SHP77 treated with DMSO at 0.1 percent for 48 hours (cell line): ENCODE results near the gene NYNRIN.
"Not testable (repeated sequence)": the region's sequence is repeated elsewhere in the genome, so short reads cannot be mapped to it uniquely, and the experiment has no call there.

Source experiments
- DNase-seq: peaks from one replicate; lab custom pipeline; 2025; lab: John Stamatoyannopoulos, UW

The NYNRIN gene

DNA sequence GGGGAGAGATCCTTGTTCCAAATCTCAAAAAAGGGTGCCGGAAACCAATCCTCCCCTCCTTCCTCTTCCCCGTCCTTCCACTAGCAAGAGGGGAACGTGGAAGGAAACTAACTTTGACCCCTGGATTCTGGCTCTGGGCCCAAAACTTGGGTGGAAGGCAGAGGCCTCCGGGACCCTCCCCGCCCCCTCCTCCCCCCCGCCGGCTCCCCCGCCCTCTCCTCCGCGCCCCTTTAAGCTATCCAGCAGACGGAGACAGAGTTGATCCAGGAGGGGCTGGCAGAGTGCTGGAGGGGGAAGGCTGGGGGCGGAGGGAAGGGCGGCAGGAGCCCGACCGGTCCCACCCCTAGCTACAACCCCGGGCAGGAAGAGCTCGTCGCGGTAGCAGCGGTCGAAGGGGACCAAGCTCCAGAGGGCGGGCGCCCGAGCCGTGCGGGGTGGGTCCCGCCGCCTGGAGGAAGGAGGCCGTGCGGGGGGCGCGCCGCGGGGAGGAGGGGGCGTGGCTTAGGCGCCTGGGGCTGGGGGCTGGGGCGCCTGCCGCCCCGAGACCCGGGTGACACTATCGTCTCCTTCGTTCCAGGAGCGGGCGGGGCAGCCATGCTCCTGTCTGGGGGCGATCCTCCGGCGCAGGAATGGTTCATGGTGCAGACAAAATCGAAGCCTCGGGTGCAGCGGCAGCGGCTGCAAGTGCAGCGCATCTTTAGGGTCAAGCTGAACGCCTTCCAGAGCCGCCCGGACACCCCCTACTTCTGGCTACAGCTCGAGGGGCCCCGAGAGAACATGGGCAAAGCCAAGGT lies at the start of gene NYNRIN:
Gene NYNRIN, plus strand, starts transcription at position 351 of the 794 bp plus-strand sequence. Its CDS starts 244 bp downstream, at position 595.
- no peak for DNase-seq

DNA sequence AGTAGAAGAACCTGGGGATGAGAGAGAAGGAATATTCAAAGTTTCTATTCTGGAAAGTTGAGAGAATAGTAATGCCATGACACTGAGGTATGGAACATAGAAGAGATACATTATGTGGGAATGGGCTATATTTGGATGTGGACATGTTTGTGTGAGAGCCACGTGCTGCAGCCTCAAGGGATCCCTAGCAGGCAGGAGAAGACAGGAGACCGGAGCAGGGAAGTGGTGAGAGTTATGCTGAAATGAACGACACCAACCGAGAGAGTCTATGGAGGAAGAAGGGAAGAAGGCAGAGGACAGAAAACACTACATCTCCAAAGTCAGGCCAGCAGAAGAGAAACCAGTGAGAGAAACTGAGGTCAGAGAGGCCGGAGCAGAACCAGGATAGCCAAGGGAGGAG lies 49.1 kb upstream of the NYNRIN start:
- DNase-seq = no peak

DNA sequence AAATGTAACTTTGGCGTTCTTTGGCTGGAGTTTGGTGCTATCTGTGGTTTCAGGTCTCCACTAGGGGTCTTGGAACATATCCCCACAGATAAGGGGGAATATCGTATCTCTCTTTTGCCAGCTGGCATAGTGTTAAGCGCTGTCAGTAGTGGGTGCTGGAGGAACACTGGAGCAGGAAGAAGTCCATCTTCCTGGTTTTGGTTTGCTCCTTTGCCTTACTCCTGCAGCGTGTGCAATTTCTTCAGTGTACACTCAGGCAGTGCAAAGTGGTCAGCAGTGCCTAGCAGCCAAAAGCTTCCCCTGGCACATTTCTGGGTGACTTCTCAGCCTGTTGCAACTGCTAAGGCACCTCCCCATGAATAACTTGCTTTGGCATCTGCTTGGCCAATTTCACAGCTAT lies 47.3 kb upstream of the NYNRIN start:
- no peak for DNase-seq

DNA sequence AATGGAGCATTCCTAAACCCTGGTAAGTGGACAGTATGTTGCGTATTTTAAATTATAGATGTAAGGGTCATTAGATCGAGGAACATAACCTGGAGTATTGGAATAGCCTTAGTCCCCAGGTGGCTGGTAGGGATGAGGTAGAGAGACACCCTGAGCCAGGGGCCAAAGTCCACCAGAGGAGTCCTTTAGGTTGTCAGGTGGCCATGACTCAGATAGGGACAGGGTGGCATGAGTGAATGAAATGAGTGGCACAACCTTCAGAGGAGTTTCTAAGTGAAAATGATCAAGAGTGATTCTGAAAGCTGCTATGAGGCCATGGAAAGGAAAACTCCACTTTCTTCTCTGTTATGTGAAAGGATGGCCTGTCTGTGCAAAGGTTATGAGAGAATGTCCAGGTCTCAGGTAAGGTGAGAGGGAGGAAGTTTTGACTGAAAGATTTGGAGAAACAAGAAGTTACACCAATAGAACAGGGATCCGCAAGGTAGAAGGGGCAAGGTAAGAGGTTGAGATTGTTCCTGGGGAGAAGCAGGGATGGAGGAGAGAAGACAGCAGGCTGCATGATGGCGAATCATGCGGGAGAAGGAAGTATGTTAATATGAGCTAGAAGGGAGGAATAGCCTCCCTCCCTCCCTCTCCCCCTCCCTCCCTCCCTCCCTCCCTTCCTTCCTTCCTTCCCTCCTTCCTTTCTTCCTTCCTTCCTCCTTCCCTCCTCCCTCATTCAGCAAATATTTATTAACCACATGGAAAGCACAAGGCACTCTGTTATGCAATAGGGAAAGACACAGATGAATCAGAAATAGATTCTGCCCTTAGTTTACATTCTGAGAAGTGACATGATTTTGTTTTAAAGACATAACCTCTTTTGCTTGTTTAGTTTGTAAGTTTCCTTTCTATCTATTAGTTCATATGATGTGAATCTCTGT lies 45.0 kb upstream of the NYNRIN start:
- no peak for DNase-seq

DNA sequence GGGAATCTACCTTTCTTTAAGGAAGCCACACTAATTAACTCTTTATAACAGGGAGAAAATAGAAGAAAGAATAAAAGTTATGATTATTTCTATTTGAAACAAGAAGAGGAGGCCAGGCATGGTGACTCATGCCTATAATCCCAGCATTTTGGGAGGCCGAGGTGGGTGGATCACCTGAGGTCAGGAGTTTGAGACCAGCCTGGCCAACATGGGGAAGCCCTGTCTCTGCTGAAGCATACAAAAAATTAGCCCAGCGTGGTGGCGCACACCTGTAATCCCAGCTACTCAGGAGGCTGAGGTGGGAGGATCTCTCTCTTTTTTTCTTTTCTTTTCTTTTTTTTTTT lies 44.3 kb upstream of the NYNRIN start:
- DNase-seq = not testable (repeated sequence)

DNA sequence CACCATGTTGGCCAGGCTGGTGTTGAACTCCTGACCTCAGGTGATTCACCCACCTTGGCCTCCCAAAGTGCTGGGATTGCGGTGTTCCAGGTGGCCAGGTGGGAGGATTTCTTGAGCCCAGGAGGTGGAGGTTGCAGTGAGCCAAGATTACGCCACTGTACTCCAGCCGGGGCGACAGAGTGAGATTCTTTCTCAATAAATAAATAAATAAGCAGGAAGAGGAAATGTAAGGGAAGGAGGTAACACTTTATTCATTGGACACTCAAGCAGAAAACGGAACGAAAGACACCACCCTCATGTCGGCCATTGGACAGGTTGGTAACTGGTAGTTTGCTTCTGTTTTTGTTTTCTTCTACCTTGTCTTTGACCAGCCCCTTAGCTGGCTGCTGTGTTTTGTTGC lies 43.8 kb upstream of the NYNRIN start:
- DNase-seq = no peak

DNA sequence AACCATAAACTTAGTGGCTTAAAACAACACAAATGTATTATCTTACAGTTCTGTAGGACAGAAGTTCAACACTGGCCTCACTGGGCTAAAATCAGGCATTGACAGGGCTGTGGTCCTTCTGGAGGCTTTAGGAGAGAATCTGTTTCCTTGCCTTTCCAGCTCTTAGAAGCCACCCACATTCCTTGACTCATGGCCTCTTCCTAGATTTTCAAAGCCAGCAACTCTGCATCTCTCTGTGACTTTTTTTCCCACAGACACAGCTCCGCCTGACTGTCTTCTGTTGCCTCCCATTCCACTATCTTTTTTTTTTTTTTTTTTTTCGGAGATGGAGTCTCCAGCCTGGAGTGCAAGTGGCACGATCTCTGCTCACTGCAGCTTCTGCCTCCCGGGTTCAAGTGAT lies 42.6 kb upstream of the NYNRIN start:
- DNase-seq = no peak

DNA sequence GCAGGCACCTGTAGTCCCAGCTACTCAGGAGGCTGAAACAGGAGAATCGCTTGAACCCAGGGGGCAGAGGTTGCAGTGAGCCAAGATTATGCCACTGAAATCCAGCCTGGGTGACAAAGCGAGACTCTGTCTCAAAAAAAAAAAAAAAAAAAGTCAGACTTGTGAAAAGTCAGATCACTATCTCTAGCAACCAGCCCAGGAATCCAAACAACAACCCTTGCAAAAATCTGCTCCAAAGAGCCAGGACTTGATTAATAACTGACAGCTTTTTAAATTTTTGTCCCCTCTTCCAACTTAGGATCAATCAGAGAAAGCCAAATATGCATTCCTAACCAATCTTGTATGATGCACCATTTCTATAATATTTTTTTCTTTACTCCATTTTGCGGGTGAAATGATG lies 38.5 kb upstream of the NYNRIN start:
- DNase-seq = no peak

DNA sequence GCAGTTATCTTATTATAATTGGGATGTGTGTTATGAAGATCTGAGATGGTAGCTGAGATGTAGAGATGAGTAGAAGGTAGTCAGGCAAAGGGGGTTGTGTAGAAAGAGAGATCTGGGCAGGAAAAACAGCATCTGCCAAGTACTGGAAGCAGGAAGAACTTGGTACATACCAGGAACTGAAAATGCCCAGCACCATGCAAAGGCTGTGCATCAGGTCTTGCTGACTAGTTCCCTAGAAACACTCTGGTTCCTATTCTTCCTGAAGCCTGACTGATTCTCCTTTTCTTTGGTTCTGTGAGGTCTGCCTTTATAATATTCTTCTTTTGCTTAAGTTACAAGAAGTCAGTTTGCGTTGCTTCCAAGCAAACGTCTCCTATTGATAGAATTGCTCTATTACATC lies 37.5 kb upstream of the NYNRIN start:
- DNase-seq = no peak

DNA sequence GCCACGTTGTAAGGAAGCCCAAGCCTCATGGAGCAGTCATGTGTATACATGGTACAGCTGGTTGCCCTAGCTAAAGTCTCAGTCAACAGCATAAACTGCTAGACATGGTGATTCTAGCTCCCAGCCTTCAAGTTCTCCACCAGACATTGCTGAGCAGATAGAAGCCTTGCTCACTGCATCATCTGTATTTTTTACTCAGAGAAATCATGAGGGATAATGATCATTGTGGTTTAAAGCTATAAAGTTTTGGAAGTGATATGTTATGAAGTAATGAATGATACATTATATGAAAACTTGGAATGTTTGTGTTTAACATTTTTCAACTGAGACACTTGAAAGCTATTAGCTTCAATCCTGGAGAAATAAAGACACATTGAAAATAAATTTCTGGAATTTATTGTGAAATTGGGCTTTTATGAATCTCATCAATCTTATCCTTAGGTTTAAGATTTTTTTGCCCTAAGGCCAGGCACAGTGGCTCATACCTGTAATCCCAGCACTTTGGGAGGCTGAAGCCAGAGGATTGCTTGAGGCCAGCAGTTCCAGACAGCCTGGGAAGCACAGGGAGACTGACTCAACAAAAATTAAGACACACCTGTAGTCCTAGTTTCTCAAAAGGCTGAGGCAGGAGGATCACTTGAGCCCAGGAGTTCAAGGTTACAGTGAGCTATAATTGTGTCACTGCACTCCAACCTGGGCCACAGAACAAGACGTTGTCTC lies 36.4 kb upstream of the NYNRIN start:
- DNase-seq = no peak

DNA sequence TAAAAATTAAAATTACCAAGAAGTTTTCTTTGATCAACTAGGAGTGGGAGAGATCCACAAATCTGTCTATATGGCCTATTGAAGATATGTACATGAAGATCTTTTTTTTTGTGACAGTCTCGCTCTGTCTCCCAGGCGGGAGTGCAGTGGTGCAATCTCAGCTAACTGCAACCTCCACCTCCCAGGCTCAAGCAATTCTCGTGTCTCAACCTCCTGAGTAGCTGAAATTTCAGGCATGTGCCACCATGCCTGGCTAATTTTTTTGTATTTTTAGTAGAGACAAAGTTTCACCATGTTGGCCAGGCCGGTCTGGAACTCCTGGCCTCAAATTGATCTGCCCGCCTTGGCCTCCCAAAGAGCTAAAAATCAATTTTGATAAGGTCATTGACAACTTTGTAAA lies 35.4 kb upstream of the NYNRIN start:
- no peak for DNase-seq

DNA sequence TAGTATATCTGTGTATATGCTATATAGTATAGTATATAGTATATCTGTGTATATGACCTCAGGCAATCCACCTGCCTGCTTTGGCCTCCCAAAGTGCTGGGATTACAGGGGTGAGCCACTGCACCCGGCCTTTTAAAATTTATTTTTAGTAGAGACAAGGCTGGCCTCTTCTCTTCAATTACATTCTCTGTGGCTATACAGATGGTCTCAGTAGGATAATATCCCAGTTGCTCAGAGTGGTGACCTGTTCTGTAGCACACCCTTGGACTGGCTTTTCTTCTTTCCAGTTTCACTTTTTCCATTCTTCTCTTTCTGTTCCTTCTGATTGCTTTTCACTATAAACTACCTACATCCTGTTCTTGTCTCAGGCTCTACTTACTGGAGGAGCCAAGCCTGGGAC lies 34.0 kb upstream of the NYNRIN start:
- no peak for DNase-seq

DNA sequence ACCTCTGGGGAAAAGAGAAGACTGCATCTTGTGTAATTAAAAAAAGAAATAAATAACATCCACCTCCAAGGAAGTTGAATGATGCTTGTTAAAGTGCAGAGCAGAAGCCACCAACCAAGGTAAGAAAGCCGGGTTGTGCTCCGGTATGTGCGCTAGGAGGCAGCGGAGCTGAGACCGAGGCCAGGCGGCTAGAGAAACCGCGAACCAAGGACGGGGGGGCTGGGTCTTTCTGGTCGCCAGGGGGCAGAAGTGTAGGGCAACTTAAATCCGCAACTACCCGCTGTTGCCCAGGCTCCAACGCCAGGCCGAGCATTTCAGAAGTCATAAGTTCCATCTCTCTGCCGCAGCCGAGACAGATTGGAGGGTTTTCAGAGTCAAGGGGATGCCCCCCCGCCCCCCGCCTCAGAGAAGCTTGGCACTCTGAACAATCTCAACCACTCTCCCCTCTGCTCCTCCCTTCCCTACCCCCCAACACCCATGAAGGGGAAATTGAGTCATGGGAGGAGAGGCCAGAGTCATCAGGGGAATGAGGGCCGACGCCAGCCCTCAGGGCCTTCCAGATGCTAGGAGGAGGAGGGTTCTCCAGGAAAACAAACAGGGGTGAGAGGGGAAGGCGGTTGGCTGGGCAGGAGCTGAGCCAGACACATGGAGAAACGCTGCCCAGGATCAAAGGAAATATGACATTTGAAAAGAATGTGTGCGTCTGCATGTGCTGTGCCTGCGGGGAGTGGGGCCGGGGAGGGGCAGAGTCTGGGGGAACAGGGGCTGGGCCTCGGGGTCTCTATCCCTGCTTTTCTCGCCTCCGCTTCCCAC lies 33.0 kb upstream of the NYNRIN start:
- DNase-seq = peak; percentile 75

DNA sequence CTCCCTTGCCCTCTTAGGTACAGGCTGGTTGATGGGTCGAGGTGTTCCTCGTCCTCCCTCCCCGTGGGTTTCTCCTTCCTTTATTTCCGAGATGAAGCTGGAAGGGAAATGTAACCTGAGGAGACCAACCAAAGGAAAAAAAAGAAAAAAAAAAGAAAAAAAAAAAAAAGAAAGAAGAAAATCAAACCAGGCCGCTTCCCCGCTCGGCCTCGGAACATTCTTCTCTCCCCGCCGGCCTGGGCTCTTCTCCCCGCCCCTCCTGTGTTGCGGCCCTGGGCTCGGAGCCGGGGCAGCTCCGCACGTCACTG lies 32.4 kb upstream of the NYNRIN start:
- DNase-seq = no peak

DNA sequence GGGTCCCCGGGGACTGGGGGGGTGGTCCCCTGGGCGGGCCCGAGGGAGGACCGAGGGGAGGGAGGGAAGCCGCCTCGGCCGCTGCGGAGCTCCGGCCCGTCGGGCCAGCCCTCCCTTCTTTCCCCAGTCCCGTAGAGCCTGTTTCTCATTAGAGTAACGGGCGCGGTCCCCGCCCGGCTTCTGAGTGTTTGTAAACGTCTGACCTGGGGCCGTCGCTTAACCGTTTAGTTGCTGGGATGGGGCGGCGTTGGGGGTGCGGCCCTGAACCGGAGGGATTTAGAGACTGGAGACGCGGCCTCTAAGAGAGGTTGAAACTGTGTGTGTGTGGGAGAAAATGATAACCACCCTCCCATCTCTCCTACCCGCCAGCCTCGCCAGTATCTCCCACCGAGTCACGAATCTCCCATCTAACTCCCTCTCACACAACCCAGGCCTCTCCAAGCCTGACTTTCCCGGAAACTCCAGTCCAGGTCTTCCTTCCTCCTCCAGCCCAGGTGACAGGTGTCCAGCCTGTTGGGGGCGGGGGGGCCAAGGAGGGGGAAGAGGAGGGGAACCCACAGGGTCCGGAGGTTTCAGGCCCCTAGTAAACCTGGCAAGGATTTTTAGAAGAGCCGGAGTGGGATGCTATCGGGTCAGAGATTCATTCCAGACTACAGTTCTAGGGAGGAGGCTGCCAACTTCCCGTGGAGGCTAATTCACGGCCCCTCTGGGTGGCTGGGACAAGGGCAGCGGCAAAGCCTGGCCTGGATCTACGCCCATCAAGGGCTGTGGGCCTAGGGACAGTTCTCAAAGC lies 31.9 kb upstream of the NYNRIN start:
- DNase-seq = peak; percentile 98

DNA sequence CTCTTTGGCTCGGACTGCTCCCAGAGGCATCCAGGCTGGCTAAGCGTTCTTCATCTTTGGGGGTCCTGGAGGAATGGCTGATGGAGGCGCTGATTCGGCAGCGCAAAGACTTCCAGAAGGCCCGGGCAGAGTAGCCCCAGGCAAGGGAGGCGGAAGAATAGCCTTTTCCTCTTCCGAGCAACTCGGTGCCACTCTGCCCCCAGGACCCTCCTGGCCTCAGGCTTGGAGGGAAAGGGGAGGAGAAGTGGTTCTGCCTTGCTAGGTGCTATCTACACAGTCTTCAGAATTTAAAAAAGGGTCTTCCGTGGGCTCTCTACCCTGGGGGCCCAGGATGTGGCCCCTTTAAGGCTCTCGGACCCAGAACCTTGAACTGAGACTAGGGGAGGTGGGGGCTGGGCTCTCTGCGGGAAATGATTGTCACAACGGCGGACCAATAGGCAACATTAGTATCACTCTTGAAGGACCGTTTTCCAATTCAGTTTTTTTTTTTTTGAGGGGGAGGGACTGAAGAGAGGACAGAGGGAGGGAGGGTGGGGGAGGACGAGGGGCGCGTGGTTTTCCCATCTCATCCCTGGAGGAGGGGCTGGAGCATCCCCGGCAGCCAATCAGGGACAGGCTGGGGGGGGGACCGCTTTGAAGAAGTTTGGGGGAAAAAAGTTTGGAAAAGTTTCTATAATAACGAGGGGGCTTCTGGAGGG lies 31.1 kb upstream of the NYNRIN start, which contains the start of gene NFATC4:
Gene NFATC4, plus strand, starts transcription at position 671 of the 698 bp plus-strand sequence. CDS start 157 bp downstream, outside the sequence.
- peak; percentile 94 for DNase-seq

DNA sequence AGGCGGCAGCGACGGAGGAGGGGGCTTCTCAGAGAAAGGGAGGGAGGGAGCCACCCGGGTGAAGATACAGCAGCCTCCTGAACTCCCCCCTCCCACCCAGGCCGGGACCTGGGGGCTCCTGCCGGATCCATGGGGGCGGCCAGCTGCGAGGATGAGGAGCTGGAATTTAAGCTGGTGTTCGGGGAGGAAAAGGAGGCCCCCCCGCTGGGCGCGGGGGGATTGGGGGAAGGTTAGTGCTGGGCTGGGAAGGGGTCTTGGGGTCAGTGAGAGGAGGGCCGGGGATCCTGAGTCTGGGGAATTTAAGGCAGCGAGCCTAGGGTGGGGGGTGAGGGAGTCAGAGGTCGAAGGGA lies 30.6 kb upstream of the NYNRIN start:
- DNase-seq = no peak

DNA sequence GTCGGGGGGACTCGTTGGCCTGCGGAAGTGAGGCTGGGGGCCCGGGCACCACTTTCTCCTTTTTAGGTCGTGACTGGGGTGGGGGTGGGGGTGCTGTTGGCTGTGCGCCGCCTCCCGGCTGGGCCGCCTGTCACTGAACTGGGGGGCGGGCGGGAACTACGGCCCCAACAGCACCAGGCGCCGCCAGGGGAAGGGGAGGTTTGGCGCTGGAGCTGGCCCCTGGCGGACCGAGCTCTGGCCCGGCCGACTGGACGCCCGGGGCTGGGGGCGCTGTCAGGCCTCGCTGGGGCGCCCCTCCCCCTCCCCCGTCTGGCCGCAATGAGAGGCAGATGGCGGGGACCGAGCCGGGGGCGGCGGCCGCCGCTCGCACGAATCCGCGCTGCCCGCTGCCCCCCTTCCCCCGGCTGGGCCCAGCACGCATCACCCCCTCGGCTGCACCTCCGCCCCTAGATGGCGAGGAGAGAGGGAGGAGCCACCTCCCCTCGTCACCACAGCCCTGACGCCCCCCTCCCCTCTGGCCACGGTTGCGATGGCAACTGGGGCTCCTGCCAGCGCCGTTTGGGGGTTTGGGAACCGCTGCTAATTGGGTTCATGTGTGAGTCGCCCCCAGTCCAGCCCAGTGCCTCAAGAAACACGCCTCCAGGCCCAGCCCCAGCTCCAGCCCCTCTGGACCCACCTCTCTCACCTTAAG lies 30.1 kb upstream of the NYNRIN start:
- DNase-seq = peak; percentile 32

DNA sequence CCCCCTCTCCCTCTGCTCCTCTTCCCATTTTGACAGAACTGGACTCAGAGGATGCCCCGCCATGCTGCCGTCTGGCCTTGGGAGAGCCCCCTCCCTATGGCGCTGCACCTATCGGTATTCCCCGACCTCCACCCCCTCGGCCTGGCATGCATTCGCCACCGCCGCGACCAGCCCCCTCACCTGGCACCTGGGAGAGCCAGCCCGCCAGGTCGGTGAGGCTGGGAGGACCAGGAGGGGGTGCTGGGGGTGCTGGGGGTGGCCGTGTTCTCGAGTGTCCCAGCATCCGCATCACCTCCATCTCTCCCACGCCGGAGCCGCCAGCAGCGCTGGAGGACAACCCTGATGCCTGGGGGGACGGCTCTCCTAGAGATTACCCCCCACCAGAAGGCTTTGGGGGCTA lies 29.3 kb upstream of the NYNRIN start:
- DNase-seq = no peak
